ENCODE data around the gene M1AP.

The M1AP gene

DNA sequence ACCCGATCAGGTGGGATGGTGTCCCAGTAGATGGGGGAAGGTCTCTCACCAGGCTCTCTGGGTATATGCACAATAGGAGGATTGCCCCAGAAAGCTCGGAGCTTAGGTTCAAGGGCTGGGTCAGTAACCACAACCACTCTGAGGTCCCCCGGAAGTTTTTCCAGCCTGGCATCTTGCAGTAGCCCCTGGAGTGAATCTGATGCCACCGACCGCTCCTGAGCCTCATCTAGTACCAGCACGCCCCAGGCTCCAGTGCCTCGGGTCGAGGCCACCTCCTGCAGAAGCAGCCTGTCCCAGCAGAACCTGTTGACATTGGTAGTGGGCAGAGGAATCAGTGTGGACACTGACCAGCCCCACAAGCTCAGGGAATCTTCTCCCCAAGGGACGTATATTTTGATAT is 124.1 kb downstream of the M1AP start:
- TF ChIP-seq, protein P1, sequence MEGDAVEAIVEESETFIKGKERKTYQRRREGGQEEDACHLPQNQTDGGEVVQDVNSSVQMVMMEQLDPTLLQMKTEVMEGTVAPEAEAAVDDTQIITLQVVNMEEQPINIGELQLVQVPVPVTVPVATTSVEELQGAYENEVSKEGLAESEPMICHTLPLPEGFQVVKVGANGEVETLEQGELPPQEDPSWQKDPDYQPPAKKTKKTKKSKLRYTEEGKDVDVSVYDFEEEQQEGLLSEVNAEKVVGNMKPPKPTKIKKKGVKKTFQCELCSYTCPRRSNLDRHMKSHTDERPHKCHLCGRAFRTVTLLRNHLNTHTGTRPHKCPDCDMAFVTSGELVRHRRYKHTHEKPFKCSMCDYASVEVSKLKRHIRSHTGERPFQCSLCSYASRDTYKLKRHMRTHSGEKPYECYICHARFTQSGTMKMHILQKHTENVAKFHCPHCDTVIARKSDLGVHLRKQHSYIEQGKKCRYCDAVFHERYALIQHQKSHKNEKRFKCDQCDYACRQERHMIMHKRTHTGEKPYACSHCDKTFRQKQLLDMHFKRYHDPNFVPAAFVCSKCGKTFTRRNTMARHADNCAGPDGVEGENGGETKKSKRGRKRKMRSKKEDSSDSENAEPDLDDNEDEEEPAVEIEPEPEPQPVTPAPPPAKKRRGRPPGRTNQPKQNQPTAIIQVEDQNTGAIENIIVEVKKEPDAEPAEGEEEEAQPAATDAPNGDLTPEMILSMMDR (IDR thresholded peaks at IDR 0.05), result no peak

DNA sequence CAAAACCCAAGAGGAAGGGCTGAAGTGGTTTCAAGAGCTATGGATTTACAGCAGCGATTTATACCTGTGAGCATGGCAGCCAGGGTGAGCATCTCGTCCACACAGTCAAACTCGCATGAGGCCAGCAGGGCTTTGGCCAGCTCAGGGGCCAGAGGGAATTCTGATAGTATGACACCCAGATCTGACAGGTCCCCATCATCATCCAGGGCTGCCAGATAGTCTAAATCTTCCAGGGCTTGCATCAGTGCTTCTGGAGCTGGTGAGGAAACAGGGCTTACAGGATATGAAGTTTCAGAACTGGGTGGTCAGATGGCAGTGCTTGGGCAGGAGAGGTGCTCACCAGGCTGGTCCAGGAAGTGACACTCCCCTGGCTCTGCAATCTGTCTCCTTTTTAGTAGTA is 125.6 kb downstream of the M1AP start:
- TF ChIP-seq, protein P1 (IDR thresholded peaks at IDR 0.05), result no peak

- TF ChIP-seq, protein P1 (IDR thresholded peaks at IDR 0.05), result no peak
Measured at GRCh38 chr2:74516650-74517049, 131.5 kb downstream of the M1AP start.

DNA sequence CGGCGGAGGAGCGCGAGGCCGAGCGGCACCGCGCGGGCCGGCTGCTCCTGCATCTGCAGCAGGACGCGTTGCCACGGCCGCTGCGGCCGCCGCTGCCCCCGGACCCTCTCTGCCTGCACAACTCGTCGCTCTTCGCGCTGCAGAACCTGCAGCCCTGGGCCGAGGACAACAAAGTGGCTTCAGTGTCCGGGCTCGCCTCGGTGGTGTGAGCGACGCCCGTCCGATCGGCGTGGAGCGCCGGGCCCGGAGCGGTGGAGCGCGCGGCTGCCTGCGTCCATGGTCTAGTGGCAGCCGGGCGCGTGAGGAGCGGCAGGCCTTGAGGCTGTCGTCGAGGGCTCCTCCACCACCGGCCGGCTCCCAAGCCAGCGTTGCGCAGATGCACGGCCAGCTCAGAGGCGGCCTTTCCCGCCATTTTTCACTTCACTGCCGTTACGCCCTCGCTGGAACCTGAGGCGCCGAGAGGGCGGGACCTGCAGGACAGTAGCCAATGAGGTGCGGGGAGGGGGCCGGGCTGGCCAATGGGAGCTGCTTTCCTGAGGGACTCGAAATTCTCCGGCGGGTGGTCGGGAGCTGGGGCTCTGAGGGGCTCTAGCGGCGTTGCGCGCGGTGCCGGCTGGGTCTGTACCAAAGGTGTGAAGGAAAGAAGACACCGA is 132.0 kb downstream of the M1AP start:
- TF ChIP-seq, protein P1 (IDR thresholded peaks at IDR 0.05), result no peak

- TF ChIP-seq, protein P1 (IDR thresholded peaks at IDR 0.05), result no peak
Measured at GRCh38 chr2:74515271-74515980, 132.7 kb downstream of the M1AP start.

DNA sequence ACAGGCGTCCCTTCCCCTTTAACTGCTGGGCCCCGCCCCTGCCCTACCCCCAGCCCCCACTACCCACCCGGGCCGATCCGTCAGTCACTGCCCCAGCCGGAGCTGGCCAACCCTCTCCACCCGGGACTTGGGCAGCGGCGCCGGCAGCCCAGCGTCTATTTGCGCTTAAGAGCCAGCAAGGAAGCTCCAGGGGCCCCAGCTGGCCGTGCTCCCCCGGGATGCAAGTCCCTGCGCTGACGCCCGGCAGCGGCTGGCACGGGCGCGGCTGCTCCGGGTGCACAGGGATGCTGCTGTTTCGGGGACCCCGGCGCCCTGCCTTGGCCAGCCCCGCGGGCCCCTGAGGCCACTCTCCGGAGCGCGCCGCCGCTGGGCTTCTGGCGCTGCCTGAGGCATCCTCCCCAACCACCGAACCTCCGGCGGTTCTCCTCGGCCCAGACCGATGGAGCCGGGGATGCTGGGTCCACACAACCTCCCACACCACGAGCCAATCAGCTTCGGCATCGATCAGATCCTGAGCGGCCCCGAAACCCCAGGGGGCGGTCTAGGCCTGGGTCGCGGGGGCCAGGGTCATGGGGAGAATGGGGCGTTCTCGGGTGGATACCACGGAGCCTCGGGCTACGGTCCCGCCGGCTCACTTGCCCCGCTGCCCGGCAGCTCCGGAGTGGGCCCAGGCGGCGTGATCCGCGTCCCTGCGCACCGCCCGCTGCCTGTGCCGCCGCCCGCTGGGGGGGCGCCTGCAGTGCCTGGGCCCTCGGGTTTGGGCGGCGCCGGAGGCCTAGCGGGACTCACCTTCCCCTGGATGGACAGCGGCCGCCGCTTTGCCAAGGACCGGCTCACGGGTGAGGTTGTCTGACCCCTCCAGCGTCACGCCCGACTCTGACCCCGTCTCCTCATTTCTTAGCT is 133.5 kb downstream of the M1AP start, which contains the start of gene TLX2:
Gene TLX2 (plus strand): TSS at position 83 of the 903 bp plus-strand sequence. CDS start 357 bp downstream, at position 440.
- TF ChIP-seq, protein P1 (IDR thresholded peaks at IDR 0.05), result no peak

- TF ChIP-seq, protein P1 (IDR thresholded peaks at IDR 0.05), result no peak
Measured at GRCh38 chr2:74513605-74514367, 134.3 kb downstream of the M1AP start.

All from LNCAP (cell line).